WTC11 (cell line): ENCODE results near the gene SLC24A3. TPM values are rescaled to one million over a fixed set of nuclear protein-coding genes. Genes with fewer than 3 reads are reported as not detected.

Experiments
- ATAC-seq: fragments of 200-7000 bp; cut with Tn5 transposase; 2 replicates; pipeline ENCODE4 v1.10.0; 2021; ENCODE audit warnings: mild to moderate bottlenecking, moderate library complexity
- CTCF ChIA-PET: fragments of 300-600 bp; sonication (Branson Sonifier 250); formaldehyde crosslinking; loops from one replicate; lab custom pipeline; 2021; ENCODE audit warnings: antibody characterized with exemption; lab: Charles Lee
- POLR2A ChIA-PET: fragments of 350-600 bp; sonication (Branson Sonifier 250); formaldehyde crosslinking; loops from one replicate; lab custom pipeline; 2021; ENCODE audit warnings: antibody characterized with exemption; lab: Charles Lee
- DNase-seq: peaks from one replicate; pipeline ENCODE4 v3.0.0; 2021; ENCODE audit warnings: low spot score
- H3K27ac Mint-ChIP-seq: 2 replicates; pipeline ENCODE4 v1.8.0; 2021; ENCODE audit warnings: mixed read lengths
- H3K27me3 Mint-ChIP-seq: 2 replicates; pipeline ENCODE4 v1.8.0; 2021; ENCODE audit warnings: low read depth, mild to moderate bottlenecking, moderate library complexity, mixed read lengths
- H3K36me3 Mint-ChIP-seq: 2 replicates; pipeline ENCODE4 v1.8.0; 2021; ENCODE audit warnings: mixed read lengths
- H3K4me1 Mint-ChIP-seq: 2 replicates; pipeline ENCODE4 v1.8.0; 2022; ENCODE audit warnings: mixed read lengths
- H3K4me3 Mint-ChIP-seq: 2 replicates; pipeline ENCODE4 v1.8.0; 2021; ENCODE audit warnings: mild to moderate bottlenecking, moderate library complexity, mixed read lengths
- H3K9me3 Mint-ChIP-seq: 2 replicates; pipeline ENCODE4 v1.8.0; 2021; ENCODE audit warnings: mixed read lengths
- EMX1 ChIP-seq: fragments of 250-450 bp; sonication (Bioruptor Pico); IDR thresholded peaks from 2 replicates; pipeline ENCODE4 v1.8.0; 2021; ENCODE audit warnings: mild to moderate bottlenecking
- FOXP1 ChIP-seq: sonication (generic); formaldehyde crosslinking; IDR thresholded peaks from 2 replicates; pipeline ENCODE4 v1.8.0; 2022; ENCODE audit warnings: missing genetic modification reagents, mild to moderate bottlenecking, moderate library complexity, borderline replicate concordance
- JAZF1 ChIP-seq: fragments of 250-450 bp; sonication (Bioruptor Pico); IDR thresholded peaks from 2 replicates; pipeline ENCODE4 v1.9.0; 2021; ENCODE audit warnings: moderate library complexity, mild to moderate bottlenecking, inconsistent platforms
- NR3C1 ChIP-seq: sonication (generic); formaldehyde crosslinking; conservative IDR thresholded peaks from 2 replicates; pipeline ENCODE4 v1.8.1; 2023; ENCODE audit warnings: low read depth, mild to moderate bottlenecking, missing genetic modification reagents
- TEAD4 ChIP-seq: sonication (generic); formaldehyde crosslinking; IDR thresholded peaks from 2 replicates; pipeline ENCODE4 v1.8.0; 2022; ENCODE audit warnings: mild to moderate bottlenecking, missing genetic modification reagents
- ZNF121 ChIP-seq: sonication (generic); formaldehyde crosslinking; IDR thresholded peaks from 2 replicates; pipeline ENCODE4 v1.8.0; 2023; ENCODE audit warnings: missing genetic modification reagents
- ZNF396 ChIP-seq: fragments of 250-450 bp; sonication (Bioruptor Pico); IDR thresholded peaks from 2 replicates; pipeline ENCODE4 v1.8.0; 2021; ENCODE audit warnings: mild to moderate bottlenecking, moderate library complexity, borderline replicate concordance
- total RNA-seq: library from RNA; stranded (reverse); gene quantifications from 3 replicates; pipeline ENCODE4 v1.2.3, GENCODE V29; 2021
- TF ChIP-seq, protein P1 (sequence below): sonication (generic); formaldehyde crosslinking; IDR thresholded peaks from 2 replicates; pipeline ENCODE4 v1.8.1; 2022; ENCODE audit warnings: mild to moderate bottlenecking, missing genetic modification reagents, moderate library complexity, borderline replicate concordance
- TF ChIP-seq, protein P2 (sequence below): fragments of 250-450 bp; sonication (Bioruptor Pico); IDR thresholded peaks from 2 replicates; pipeline ENCODE4 v1.9.0; 2021; ENCODE audit warnings: mild to moderate bottlenecking
- TF ChIP-seq, protein P3 (sequence below): fragments of 250-450 bp; sonication (Bioruptor Pico); conservative IDR thresholded peaks from 2 replicates; pipeline ENCODE4 v1.9.0; 2021; ENCODE audit warnings: mild to moderate bottlenecking
- TF ChIP-seq, protein P4 (sequence below): sonication (generic); formaldehyde crosslinking; IDR thresholded peaks from 2 replicates; pipeline ENCODE4 v1.8.1; 2022; ENCODE audit warnings: low read depth, mild to moderate bottlenecking, moderate library complexity, missing genetic modification reagents, borderline replicate concordance
- TF ChIP-seq, protein P5 (sequence below): sonication (generic); formaldehyde crosslinking; IDR thresholded peaks from 2 replicates; pipeline ENCODE4 v1.8.1; 2023; ENCODE audit warnings: mild to moderate bottlenecking, moderate library complexity, missing genetic modification reagents
- TF ChIP-seq, protein P6 (sequence below): sonication (generic); formaldehyde crosslinking; IDR thresholded peaks from 2 replicates; pipeline ENCODE4 v1.8.0; 2023; ENCODE audit warnings: missing genetic modification reagents
- TF ChIP-seq, protein P7 (sequence below): sonication (generic); formaldehyde crosslinking; IDR thresholded peaks from 2 replicates; pipeline ENCODE4 v1.8.1; 2022; ENCODE audit warnings: low read depth, missing genetic modification reagents, borderline replicate concordance
- TF ChIP-seq, protein P8 (sequence below): fragments of 250-450 bp; sonication (Bioruptor Pico); IDR thresholded peaks from 2 replicates; pipeline ENCODE4 v2.1.2; 2022; ENCODE audit warnings: mild to moderate bottlenecking, moderate library complexity
- TF ChIP-seq, protein P9 (sequence below): sonication (generic); formaldehyde crosslinking; IDR thresholded peaks from 2 replicates; pipeline ENCODE4 v1.8.0; 2022; ENCODE audit warnings: missing genetic modification reagents
- TF ChIP-seq, protein P10 (sequence below): fragments of 250-450 bp; sonication (Bioruptor Pico); IDR thresholded peaks from 2 replicates; pipeline ENCODE4 v1.9.0; 2021; ENCODE audit warnings: mild to moderate bottlenecking

SLC24A3 gene
- total RNA-seq, 1 experiment from 2014 or later, result 5.7 TPM

DNA sequence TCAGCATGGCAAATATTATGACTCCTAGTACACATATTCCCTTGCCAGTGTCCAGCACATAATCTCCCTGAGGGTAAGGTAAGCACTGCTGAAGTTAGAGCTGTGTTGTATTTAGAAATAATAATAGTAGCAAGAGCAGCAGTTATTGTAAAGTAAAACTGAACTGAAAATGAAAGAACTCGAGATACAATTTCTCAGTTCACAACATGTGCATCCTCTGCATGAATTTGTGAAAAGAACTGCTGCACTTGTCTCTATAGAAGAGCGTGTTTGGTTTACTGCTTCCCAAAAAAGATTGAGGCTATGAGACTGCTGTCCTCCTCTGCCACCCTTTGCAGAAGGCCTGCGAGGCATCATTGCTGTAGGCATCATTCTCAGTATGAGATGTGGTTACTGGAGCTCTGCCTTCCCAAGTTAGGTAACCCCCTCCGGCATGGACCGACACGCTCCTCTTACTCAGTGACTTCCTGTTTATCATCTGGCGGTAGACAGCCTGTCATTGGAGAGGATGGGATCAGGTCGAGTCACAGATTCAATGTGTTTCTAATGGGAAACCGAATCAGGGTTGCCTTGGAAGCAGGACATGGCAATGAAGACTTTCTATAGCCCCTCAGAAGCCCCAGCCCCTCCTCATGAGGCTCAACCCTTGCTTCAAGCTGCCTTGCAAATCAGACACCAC is 48.1 kb downstream of the SLC24A3 start (continued):
- TF ChIP-seq, protein P1, sequence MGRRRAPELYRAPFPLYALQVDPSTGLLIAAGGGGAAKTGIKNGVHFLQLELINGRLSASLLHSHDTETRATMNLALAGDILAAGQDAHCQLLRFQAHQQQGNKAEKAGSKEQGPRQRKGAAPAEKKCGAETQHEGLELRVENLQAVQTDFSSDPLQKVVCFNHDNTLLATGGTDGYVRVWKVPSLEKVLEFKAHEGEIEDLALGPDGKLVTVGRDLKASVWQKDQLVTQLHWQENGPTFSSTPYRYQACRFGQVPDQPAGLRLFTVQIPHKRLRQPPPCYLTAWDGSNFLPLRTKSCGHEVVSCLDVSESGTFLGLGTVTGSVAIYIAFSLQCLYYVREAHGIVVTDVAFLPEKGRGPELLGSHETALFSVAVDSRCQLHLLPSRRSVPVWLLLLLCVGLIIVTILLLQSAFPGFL (CRISPR knock-in tag), result no peak
- TF ChIP-seq, protein P2, sequence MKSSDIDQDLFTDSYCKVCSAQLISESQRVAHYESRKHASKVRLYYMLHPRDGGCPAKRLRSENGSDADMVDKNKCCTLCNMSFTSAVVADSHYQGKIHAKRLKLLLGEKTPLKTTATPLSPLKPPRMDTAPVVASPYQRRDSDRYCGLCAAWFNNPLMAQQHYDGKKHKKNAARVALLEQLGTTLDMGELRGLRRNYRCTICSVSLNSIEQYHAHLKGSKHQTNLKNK (CRISPR knock-in tag), result no peak
- TF ChIP-seq, protein P3, sequence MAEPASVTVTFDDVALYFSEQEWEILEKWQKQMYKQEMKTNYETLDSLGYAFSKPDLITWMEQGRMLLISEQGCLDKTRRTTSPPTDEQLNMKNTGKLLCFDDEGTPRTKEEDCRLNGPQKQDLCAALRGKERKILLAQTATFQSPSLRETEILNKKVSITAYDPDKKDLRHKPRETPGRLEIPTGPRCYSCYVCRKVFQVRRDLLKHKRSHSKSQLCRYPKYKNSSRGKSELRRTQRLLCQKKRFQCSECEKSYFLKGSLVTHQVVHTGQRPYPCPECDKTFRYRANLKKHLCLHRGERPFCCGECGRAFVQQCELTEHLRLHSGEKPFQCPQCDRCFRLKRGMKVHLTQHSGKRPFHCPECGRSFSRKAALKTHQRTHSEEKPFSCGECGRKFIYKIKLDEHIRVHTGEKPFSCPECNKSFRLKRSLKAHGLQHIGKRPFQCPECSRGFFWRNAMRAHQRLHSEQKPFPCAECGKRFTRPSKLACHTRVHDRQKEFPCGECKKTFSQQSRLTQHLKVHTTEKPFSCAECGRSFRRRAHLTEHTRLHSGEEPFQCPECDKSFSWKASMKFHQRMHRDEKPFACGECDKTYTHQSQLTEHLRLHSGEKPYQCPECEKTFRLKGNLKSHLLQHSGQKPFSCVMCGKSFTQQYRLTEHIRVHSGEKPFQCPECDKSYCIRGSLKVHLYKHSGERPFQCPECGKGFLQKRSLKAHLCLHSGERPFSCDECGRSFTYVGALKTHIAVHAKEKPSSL (CRISPR knock-in tag), result no peak
- TF ChIP-seq, protein P4, sequence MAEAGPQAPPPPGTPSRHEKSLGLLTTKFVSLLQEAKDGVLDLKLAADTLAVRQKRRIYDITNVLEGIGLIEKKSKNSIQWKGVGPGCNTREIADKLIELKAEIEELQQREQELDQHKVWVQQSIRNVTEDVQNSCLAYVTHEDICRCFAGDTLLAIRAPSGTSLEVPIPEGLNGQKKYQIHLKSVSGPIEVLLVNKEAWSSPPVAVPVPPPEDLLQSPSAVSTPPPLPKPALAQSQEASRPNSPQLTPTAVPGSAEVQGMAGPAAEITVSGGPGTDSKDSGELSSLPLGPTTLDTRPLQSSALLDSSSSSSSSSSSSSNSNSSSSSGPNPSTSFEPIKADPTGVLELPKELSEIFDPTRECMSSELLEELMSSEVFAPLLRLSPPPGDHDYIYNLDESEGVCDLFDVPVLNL, result no peak
- TF ChIP-seq, protein P5, sequence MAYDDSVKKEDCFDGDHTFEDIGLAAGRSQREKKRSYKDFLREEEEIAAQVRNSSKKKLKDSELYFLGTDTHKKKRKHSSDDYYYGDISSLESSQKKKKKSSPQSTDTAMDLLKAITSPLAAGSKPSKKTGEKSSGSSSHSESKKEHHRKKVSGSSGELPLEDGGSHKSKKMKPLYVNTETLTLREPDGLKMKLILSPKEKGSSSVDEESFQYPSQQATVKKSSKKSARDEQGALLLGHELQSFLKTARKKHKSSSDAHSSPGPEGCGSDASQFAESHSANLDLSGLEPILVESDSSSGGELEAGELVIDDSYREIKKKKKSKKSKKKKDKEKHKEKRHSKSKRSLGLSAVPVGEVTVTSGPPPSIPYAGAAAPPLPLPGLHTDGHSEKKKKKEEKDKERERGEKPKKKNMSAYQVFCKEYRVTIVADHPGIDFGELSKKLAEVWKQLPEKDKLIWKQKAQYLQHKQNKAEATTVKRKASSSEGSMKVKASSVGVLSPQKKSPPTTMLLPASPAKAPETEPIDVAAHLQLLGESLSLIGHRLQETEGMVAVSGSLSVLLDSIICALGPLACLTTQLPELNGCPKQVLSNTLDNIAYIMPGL, result no peak
- TF ChIP-seq TEAD4 (CRISPR knock-in tag) (no peak), ZNF396 (CRISPR knock-in tag) (no peak), JAZF1 (CRISPR knock-in tag) (no peak), FOXP1 (CRISPR knock-in tag) (no peak)
- TF ChIP-seq, protein P6, sequence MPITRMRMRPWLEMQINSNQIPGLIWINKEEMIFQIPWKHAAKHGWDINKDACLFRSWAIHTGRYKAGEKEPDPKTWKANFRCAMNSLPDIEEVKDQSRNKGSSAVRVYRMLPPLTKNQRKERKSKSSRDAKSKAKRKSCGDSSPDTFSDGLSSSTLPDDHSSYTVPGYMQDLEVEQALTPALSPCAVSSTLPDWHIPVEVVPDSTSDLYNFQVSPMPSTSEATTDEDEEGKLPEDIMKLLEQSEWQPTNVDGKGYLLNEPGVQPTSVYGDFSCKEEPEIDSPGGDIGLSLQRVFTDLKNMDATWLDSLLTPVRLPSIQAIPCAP (CRISPR knock-in tag), result no peak

DNA sequence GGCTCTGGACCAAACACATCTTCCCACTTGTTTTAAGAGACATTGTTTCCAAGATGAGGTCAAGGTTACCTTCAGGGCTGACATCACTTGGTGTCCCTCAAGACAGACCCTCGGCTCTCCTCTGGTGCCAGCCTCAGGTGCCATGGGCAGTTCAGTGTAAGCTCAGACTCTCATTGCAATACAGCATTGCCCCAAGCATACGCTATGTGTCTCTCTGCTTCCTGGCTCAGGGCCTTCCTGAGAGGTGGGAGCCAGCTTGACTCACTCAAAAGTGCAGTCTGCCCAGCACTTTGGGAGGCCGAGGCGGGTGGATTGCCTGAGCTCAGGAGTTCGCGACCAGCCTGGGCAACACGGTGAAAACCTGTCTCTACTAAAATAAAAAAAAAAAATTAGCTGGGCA is 51.7 kb downstream of the SLC24A3 start:
- no peaks in the 10 kb centered on the region for H3K9me3 Mint-ChIP-seq
- CTCF ChIA-PET, result interaction anchor here (1.7 kb wide), 1 partner anchor 320 kb away, joined by 4 read pairs; no protein-coding TSS in a partner anchor
- no peak overlapping the region for H3K27ac Mint-ChIP-seq
- POLR2A ChIA-PET, result no interaction called here
- H3K27me3 Mint-ChIP-seq, result no peaks in the 10 kb centered on the region
- H3K4me1 Mint-ChIP-seq, result peaks cover 22% of the 10 kb centered on the region
- no peaks in the 10 kb centered on the region for H3K36me3 Mint-ChIP-seq
- H3K4me3 Mint-ChIP-seq, result no peak overlapping the region
- no peak for DNase-seq
- no peak for ATAC-seq
- TF ChIP-seq ZNF121, result no peak
- TF ChIP-seq, protein P7, sequence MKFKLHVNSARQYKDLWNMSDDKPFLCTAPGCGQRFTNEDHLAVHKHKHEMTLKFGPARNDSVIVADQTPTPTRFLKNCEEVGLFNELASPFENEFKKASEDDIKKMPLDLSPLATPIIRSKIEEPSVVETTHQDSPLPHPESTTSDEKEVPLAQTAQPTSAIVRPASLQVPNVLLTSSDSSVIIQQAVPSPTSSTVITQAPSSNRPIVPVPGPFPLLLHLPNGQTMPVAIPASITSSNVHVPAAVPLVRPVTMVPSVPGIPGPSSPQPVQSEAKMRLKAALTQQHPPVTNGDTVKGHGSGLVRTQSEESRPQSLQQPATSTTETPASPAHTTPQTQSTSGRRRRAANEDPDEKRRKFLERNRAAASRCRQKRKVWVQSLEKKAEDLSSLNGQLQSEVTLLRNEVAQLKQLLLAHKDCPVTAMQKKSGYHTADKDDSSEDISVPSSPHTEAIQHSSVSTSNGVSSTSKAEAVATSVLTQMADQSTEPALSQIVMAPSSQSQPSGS, result no peak
- TF ChIP-seq EMX1 (CRISPR knock-in tag), result no peak
- TF ChIP-seq, protein P8, sequence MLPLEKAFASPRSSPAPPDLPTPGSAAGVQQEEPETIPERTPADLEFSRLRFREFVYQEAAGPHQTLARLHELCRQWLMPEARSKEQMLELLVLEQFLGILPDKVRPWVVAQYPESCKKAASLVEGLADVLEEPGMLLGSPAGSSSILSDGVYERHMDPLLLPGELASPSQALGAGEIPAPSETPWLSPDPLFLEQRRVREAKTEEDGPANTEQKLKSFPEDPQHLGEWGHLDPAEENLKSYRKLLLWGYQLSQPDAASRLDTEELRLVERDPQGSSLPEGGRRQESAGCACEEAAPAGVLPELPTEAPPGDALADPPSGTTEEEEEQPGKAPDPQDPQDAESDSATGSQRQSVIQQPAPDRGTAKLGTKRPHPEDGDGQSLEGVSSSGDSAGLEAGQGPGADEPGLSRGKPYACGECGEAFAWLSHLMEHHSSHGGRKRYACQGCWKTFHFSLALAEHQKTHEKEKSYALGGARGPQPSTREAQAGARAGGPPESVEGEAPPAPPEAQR (CRISPR knock-in tag), result no peak
- TF ChIP-seq, protein P9, sequence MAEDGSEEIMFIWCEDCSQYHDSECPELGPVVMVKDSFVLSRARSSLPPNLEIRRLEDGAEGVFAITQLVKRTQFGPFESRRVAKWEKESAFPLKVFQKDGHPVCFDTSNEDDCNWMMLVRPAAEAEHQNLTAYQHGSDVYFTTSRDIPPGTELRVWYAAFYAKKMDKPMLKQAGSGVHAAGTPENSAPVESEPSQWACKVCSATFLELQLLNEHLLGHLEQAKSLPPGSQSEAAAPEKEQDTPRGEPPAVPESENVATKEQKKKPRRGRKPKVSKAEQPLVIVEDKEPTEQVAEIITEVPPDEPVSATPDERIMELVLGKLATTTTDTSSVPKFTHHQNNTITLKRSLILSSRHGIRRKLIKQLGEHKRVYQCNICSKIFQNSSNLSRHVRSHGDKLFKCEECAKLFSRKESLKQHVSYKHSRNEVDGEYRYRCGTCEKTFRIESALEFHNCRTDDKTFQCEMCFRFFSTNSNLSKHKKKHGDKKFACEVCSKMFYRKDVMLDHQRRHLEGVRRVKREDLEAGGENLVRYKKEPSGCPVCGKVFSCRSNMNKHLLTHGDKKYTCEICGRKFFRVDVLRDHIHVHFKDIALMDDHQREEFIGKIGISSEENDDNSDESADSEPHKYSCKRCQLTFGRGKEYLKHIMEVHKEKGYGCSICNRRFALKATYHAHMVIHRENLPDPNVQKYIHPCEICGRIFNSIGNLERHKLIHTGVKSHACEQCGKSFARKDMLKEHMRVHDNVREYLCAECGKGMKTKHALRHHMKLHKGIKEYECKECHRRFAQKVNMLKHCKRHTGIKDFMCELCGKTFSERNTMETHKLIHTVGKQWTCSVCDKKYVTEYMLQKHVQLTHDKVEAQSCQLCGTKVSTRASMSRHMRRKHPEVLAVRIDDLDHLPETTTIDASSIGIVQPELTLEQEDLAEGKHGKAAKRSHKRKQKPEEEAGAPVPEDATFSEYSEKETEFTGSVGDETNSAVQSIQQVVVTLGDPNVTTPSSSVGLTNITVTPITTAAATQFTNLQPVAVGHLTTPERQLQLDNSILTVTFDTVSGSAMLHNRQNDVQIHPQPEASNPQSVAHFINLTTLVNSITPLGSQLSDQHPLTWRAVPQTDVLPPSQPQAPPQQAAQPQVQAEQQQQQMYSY (CRISPR knock-in tag), result no peak
- no peak for TF ChIP-seq NR3C1
- TF ChIP-seq, protein P10, sequence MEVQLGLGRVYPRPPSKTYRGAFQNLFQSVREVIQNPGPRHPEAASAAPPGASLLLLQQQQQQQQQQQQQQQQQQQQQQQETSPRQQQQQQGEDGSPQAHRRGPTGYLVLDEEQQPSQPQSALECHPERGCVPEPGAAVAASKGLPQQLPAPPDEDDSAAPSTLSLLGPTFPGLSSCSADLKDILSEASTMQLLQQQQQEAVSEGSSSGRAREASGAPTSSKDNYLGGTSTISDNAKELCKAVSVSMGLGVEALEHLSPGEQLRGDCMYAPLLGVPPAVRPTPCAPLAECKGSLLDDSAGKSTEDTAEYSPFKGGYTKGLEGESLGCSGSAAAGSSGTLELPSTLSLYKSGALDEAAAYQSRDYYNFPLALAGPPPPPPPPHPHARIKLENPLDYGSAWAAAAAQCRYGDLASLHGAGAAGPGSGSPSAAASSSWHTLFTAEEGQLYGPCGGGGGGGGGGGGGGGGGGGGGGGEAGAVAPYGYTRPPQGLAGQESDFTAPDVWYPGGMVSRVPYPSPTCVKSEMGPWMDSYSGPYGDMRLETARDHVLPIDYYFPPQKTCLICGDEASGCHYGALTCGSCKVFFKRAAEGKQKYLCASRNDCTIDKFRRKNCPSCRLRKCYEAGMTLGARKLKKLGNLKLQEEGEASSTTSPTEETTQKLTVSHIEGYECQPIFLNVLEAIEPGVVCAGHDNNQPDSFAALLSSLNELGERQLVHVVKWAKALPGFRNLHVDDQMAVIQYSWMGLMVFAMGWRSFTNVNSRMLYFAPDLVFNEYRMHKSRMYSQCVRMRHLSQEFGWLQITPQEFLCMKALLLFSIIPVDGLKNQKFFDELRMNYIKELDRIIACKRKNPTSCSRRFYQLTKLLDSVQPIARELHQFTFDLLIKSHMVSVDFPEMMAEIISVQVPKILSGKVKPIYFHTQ (CRISPR knock-in tag), result no peak
